H1 (cell line): ENCODE measurements around the gene CIDEA. TPM values are rescaled to one million over a fixed set of nuclear protein-coding genes. Genes with fewer than 3 reads are reported as not detected.

Experiments
- ASH2L ChIP-seq: fragments of 200-600, 300-600 bp; sonication (generic); IDR thresholded peaks from one replicate; pipeline ENCODE4 v1.7.1; 2017; ENCODE audit warnings: low read length
- CBX8 ChIP-seq: fragments of 300-800, 300-1000 bp; sonication (generic); IDR thresholded peaks from 2 replicates; pipeline ENCODE4 v1.7.1; 2016; ENCODE audit warnings: low read depth, low read length, borderline replicate concordance
- CHD2 ChIP-seq: IDR thresholded peaks from 2 replicates; pipeline ENCODE4 v1.6.1; 2012; ENCODE audit warnings: low read length, improper control_type of control experiment
- CTBP2 ChIP-seq: IDR thresholded peaks from 2 replicates; pipeline ENCODE4 v1.7.0; 2011; ENCODE audit warnings: borderline replicate concordance, mild to moderate bottlenecking, moderate library complexity, mixed read lengths, low read length; ENCODE audit not compliant: insufficient read depth, insufficient read length
- EZH2 ChIP-seq: fragments of 200-600 bp; sonication (generic); IDR thresholded peaks from 2 replicates; pipeline ENCODE4 v1.7.1; 2012; ENCODE audit warnings: low read depth, mild to moderate bottlenecking, moderate library complexity, low read length, inconsistent platforms; ENCODE audit not compliant: severe bottlenecking
- GTF2F1 ChIP-seq: IDR thresholded peaks from 2 replicates; pipeline ENCODE4 v1.6.1; 2012; ENCODE audit warnings: low read depth, low read length, improper control_type of control experiment, borderline replicate concordance
- HDAC2 ChIP-seq, 2 experiments: fragments of 300-600 bp in 1 of 2; sonication (generic) in 1 of 2; IDR thresholded peaks; 2 replicates each; pipeline ENCODE4 v1.6.1; 2011 to 2012; ENCODE audit warnings: low read depth in 2 of 2, low read length in 2 of 2, mild to moderate bottlenecking in 2 of 2, moderate library complexity in 2 of 2, borderline replicate concordance in 1 of 2, inconsistent platforms in 1 of 2
- HDAC6 ChIP-seq: IDR thresholded peaks from one replicate; pipeline ENCODE4 v1.7.1; 2012; ENCODE audit warnings: low read depth, mild to moderate bottlenecking, inconsistent platforms, low read length, moderate library complexity
- KDM1A ChIP-seq: fragments of 200-600, 300-600 bp; sonication (generic); IDR thresholded peaks from 2 replicates; pipeline ENCODE4 v1.7.1; 2016; ENCODE audit warnings: mild to moderate bottlenecking, low read length, borderline replicate concordance
- MAFK ChIP-seq: IDR thresholded peaks from 2 replicates; pipeline ENCODE4 v1.6.1; 2012; ENCODE audit warnings: low read depth, mild to moderate bottlenecking, improper control_type of control experiment, low read length
- POLR2AphosphoS5 ChIP-seq: IDR thresholded peaks from 2 replicates; pipeline ENCODE4 v1.6.1; 2011; ENCODE audit warnings: low read depth, low read length
- POU5F1 ChIP-seq: IDR thresholded peaks from 2 replicates; pipeline ENCODE4 v1.6.1; 2011; ENCODE audit warnings: low read depth, mild to moderate bottlenecking, low read length, moderate library complexity
- RNF2 ChIP-seq: fragments of 200-900, 300-1000 bp; sonication (generic); IDR thresholded peaks from 2 replicates; pipeline ENCODE4 v1.7.1; 2016; ENCODE audit warnings: borderline replicate concordance, low read depth, mild to moderate bottlenecking, antibody characterized with exemption, low read length; ENCODE audit not compliant: poor library complexity, severe bottlenecking; ENCODE audit errors: missing control alignments
- RXRA ChIP-seq: IDR thresholded peaks from 2 replicates; pipeline ENCODE4 v1.6.1; 2011; ENCODE audit warnings: low read depth, mild to moderate bottlenecking, low read length, moderate library complexity; ENCODE audit not compliant: insufficient read depth
- SIN3A ChIP-seq, 2 experiments: IDR thresholded peaks in 1 of 2; conservative IDR thresholded peaks in 1 of 2; 2 replicates each; pipeline ENCODE4 v1.6.1; 2011 to 2012; ENCODE audit warnings: low read length in 2 of 2, improper control_type of control experiment in 1 of 2, low read depth in 1 of 2, mild to moderate bottlenecking in 1 of 2
- SUZ12 ChIP-seq: fragments of 200-600 bp; sonication (generic); IDR thresholded peaks from 2 replicates; pipeline ENCODE4 v1.6.1; 2012; ENCODE audit warnings: mild to moderate bottlenecking, inconsistent platforms, low read length, moderate library complexity, mixed read lengths
- TAF1 ChIP-seq: IDR thresholded peaks from 2 replicates; pipeline ENCODE4 v1.6.1; 2011; ENCODE audit warnings: mild to moderate bottlenecking, low read depth, low read length
- TCF12 ChIP-seq: IDR thresholded peaks from 2 replicates; pipeline ENCODE4 v1.6.1; 2011; ENCODE audit warnings: low read depth, mild to moderate bottlenecking, low read length
- USF2 ChIP-seq: IDR thresholded peaks from 2 replicates; pipeline ENCODE4 v1.6.1; 2011; ENCODE audit warnings: low read length, improper control_type of control experiment
- polyA plus RNA-seq, 7 experiments: library from polyadenylated mRNA; depleted of rRNA in 3 of 7; stranded (reverse) in 5 of 7; unstranded in 2 of 7; fragments of >200 nt in 5 of 7; fragments of 200-250 nt in 2 of 7; gene quantifications; 1 replicate in 5 of 7; 2 replicates in 1 of 7; 4 replicates in 1 of 7; pipeline versions ENCODE4 v1.2.1 to v1.2.3, GENCODE V29; 2011 to 2013; ENCODE audit warnings: missing spikeins in 2 of 7, mixed read lengths in 2 of 7
- total RNA-seq: library from RNA; stranded (reverse); fragmentation: NEBNext Ultra II Directional; extraction: Animal tissue kit (Norgen Biotek cat#: 25700); gene quantifications from 2 replicates; pipeline ENCODE4 v1.2.1, GENCODE V29; 2021
- TF ChIP-seq, protein P1 (sequence below): IDR thresholded peaks from 2 replicates; pipeline ENCODE4 v1.6.1; 2012; ENCODE audit warnings: low read length, inconsistent platforms

The CIDEA gene
- total and polyA plus RNA-seq, 2 of the 8 experiments (the other 6 are each of a cell fraction or from before 2014, with no cell fraction given), result not detected

- no peak for TF ChIP-seq POU5F1
- TF ChIP-seq KDM1A, result no peak
- TF ChIP-seq CHD2, result no peak
- TF ChIP-seq, protein P1, sequence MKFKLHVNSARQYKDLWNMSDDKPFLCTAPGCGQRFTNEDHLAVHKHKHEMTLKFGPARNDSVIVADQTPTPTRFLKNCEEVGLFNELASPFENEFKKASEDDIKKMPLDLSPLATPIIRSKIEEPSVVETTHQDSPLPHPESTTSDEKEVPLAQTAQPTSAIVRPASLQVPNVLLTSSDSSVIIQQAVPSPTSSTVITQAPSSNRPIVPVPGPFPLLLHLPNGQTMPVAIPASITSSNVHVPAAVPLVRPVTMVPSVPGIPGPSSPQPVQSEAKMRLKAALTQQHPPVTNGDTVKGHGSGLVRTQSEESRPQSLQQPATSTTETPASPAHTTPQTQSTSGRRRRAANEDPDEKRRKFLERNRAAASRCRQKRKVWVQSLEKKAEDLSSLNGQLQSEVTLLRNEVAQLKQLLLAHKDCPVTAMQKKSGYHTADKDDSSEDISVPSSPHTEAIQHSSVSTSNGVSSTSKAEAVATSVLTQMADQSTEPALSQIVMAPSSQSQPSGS, result no peak
- TF ChIP-seq HDAC2 (IDR thresholded peaks at IDR 0.05; ENCODE audit: borderline replicate concordance in 1 of 2, low read depth in 2 of 2, low read length in 2 of 2), result no peak
- TF ChIP-seq MAFK, result no peak
- no peak for TF ChIP-seq SUZ12
- no peak for TF ChIP-seq HDAC6
- no peak for TF ChIP-seq USF2
- TF ChIP-seq TCF12, result no peak
- no peak for TF ChIP-seq CTBP2
- no peak for TF ChIP-seq EZH2
- TF ChIP-seq ASH2L, result peak; percentile 50
- TF ChIP-seq RNF2, result no peak
- TF ChIP-seq CBX8, result no peak
- peak; percentile 62; the same call in 1 of the 2 replicates for TF ChIP-seq TAF1
- peak; percentile 75 for TF ChIP-seq POLR2AphosphoS5
- TF ChIP-seq RXRA, result no peak
- no peak for TF ChIP-seq GTF2F1
- no peak for TF ChIP-seq SIN3A (conservative IDR thresholded peaks at IDR 0.05 in 1 of 2, IDR thresholded peaks at IDR 0.05 in 1 of 2; ENCODE audit: low read depth in 1 of 2, low read length in 2 of 2)
Observed at GRCh38 chr18:12278741-12279682, 24.9 kb downstream of the CIDEA start (continued).
